ENCODE measurements around the gene PVALB. TPM values are rescaled to one million over a fixed set of nuclear protein-coding genes. Genes with fewer than 3 reads are reported as not detected.
"Not testable (repeated sequence)": the region's sequence is repeated elsewhere in the genome, so short reads cannot be mapped to it uniquely, and the experiment has no call there.

The PVALB gene
- total RNA-seq, 1 experiment from 2014 or later, result not detected

GRCh38 chr22:36758792-36759271 is 58.0 kb downstream of the PVALB start:
- DNase-seq (ENCODE audit: low spot score), result no peak

GRCh38 chr22:36757668-36758211 is 59.1 kb downstream of the PVALB start:
- DNase-seq (ENCODE audit: low spot score), result peak; percentile 54

- DNase-seq (ENCODE audit: low spot score), result no peak
Observed at GRCh38 chr22:36756746-36757655, 59.8 kb downstream of the PVALB start.

DNA sequence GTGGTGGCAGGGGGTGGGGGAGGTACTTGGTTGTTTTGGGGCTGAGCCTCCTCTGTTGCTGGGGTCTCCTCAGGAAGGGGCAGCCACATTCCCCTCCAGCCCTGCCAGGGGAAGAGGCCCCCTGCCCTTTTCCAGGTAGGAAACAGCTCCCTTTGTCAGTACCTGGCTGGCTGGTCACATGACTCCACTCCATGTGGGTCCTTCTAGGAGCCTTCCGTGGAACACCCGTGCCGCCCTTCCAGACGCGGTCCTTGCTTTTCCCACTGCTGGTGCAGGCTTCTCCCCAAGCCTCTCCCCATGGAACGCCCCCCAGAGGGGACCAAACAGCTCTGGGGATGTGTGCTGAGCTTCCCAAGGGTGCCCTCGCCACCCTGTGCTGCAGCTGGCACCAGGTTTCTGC is 60.8 kb downstream of the PVALB start:
- no peak for DNase-seq (ENCODE audit: low spot score)

- no peak for DNase-seq (ENCODE audit: low spot score)
Observed at GRCh38 chr22:36755316-36755715, 61.5 kb downstream of the PVALB start.

DNA sequence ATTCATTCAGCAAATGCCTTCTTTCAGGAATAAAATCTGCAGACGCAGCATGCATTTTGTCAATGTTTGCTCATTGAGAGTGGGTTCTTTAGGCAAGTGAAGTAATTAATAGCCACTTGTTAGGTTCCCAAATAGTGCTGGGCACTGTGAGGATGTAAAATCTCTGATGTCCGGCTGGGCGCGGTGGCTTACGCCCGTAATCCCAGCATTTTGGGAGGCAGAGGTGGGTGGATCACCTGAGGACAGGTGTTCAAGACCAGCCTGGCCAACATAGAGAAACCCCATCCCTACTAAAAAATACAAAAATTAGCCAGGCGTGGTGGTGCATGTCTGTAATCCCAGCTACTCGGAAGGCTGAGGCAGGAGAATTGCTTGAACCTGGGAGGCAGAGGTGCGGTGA is 62.0 kb downstream of the PVALB start:
- not testable (repeated sequence) for DNase-seq (ENCODE audit: low spot score)

- DNase-seq (ENCODE audit: low spot score), result no peak
Observed at GRCh38 chr22:36753916-36754315, 62.9 kb downstream of the PVALB start.

DNA sequence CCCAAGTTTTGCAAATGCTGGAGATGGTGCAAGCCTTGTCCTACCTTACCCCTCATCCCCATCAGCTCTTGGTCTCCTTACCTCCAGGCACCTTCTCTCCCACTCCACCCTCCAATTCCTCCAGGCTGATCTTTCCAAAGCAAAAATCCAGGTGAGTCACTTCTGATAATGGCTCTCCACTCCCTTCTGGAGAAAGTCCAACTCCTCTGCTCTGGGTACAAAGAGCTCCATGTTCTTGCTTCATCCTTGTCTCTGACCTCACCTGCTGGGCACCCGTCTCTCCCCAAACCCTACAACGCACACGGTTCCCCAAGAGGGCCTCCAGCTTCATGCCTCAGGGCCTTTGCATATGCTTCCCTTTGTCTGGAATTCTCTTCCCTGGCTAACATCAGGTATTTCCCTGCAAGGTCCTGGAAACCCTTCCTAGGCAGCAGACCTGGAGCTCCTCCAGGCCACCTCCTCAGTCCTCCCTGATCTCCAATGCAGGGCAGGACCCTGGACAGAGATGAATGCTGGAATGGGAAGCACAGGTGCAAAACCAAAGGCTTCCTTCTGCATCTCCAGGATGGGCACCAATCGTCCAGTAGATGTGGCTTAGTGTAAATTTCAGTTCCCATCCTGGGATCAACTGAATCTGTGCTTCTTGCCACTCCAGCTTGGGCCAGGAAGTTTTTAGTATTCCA is 63.6 kb downstream of the PVALB start:
- DNase-seq (ENCODE audit: low spot score), result no peak

Other genes starting within 250 kb of the PVALB start
- not detected in 2 replicates for gene CACNG2, start 113.3 kb downstream of the PVALB start, total RNA-seq (2014; rRNA removed; shearing (Covaris generic))
- gene IFT27, start 40.9 kb downstream of the PVALB start, total RNA-seq (2014; rRNA removed; shearing (Covaris generic)), result 6.1 and 9.0 TPM in 2 replicates
- not detected in 2 replicates for gene NCF4, start 44.0 kb upstream of the PVALB start, total RNA-seq (2014; rRNA removed; shearing (Covaris generic))
- gene CSF2RB, start 96.6 kb upstream of the PVALB start, total RNA-seq (2014; rRNA removed; shearing (Covaris generic)), result not detected in 2 replicates
- 165 and 167 TPM in 2 replicates for gene TST, start 202.4 kb upstream of the PVALB start, total RNA-seq (2014; rRNA removed; shearing (Covaris generic))
- gene MPST, start 202.7 kb upstream of the PVALB start, total RNA-seq (2014; rRNA removed; shearing (Covaris generic)), result 211 and 220 TPM in 2 replicates
- 5.5 and 11.1 TPM in 2 replicates for gene KCTD17, start 234.7 kb upstream of the PVALB start, total RNA-seq (2014; rRNA removed; shearing (Covaris generic))